Measurements from ENCODE around the gene MPP4. TPM values are rescaled to one million over a fixed set of nuclear protein-coding genes. Genes with fewer than 3 reads are reported as not detected.

MPP4 gene
- total and polyA plus RNA-seq, 2 of the 13 experiments (the other 11 are each of a cell fraction or from before 2014, with no cell fraction given): not detected

DNA sequence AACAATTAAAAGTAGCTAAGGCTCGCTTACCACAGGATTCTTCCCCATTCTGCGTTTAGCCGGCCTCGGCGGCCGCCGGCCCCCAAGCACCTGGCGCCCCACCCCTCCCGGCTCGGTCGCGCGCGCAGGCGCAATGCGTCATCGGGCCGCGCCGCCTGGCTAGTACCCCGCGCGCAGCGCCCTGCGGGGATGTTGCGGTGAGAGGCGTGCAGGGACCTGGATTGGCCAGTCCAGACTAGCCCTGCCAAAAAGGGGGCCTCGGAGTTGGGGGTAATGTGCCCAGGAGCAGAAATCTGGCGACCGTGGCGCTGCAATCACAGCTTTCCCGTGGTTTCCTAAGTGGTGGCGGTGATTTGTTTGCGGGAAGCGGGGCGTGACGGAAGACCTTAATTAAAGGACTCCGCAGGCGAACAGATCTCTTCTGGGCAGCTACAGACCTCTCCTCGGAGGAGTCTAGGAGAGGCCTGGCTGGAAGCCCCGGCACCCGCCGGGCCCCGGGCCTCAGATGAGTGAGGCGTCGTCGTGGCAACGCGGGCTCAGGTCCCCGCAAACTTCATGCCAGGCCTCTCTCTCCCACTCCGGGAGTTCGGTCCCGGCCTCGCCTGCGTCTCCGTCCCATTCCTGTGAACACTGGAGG lies 55.7 kb downstream of the MPP4 start (continued):
- TF ChIP-seq, protein P1, sequence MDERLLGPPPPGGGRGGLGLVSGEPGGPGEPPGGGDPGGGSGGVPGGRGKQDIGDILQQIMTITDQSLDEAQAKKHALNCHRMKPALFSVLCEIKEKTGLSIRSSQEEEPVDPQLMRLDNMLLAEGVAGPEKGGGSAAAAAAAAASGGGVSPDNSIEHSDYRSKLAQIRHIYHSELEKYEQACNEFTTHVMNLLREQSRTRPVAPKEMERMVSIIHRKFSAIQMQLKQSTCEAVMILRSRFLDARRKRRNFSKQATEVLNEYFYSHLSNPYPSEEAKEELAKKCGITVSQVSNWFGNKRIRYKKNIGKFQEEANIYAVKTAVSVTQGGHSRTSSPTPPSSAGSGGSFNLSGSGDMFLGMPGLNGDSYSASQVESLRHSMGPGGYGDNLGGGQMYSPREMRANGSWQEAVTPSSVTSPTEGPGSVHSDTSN (CRISPR knock-in tag; IDR thresholded peaks at IDR 0.05): no peak
- TF ChIP-seq SRSF1 (optimal IDR thresholded peaks at IDR 0.05; ENCODE audit: low read depth, low read length) (no peak), ZSCAN31 (CRISPR knock-in tag; IDR thresholded peaks at IDR 0.05; ENCODE audit: low read depth) (peak; percentile 75), RCOR2 (CRISPR knock-in tag; IDR thresholded peaks at IDR 0.05) (no peak), HOXA3 (CRISPR knock-in tag; IDR thresholded peaks at IDR 0.05) (peak; percentile 98), ZNF672 (CRISPR knock-in tag; IDR thresholded peaks at IDR 0.05) (no peak), KLF6 (CRISPR knock-in tag; IDR thresholded peaks at IDR 0.05) (0 out of 2 replicates have a peak, but pooled peaks have one; percentile 45), RELA (CRISPR knock-in tag; IDR thresholded peaks at IDR 0.05) (peak; percentile 86; the same call in 1 of the 2 replicates), GATAD1 (CRISPR knock-in tag; IDR thresholded peaks at IDR 0.05) (peak; percentile 95), ZNF883 (CRISPR knock-in tag; IDR thresholded peaks at IDR 0.05; ENCODE audit: not compliant biosample characterization) (peak; percentile 48), ZNF331 (CRISPR knock-in tag; IDR thresholded peaks at IDR 0.05) (peak; percentile 58), NFE2L2 (IDR thresholded peaks at IDR 0.05; ENCODE audit: low read length) (no peak), TCF7 (IDR thresholded peaks at IDR 0.05; ENCODE audit: low read depth) (no peak), CC2D1A (CRISPR knock-in tag; IDR thresholded peaks at IDR 0.05) (no peak), ZNF232 (CRISPR knock-in tag; IDR thresholded peaks at IDR 0.05; ENCODE audit: borderline replicate concordance) (peak; percentile 42; the same call in 1 of the 2 replicates)
- TF ChIP-seq, protein P2, sequence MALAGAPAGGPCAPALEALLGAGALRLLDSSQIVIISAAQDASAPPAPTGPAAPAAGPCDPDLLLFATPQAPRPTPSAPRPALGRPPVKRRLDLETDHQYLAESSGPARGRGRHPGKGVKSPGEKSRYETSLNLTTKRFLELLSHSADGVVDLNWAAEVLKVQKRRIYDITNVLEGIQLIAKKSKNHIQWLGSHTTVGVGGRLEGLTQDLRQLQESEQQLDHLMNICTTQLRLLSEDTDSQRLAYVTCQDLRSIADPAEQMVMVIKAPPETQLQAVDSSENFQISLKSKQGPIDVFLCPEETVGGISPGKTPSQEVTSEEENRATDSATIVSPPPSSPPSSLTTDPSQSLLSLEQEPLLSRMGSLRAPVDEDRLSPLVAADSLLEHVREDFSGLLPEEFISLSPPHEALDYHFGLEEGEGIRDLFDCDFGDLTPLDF (CRISPR knock-in tag; IDR thresholded peaks at IDR 0.05): peak; percentile 87
- TF ChIP-seq, protein P3, sequence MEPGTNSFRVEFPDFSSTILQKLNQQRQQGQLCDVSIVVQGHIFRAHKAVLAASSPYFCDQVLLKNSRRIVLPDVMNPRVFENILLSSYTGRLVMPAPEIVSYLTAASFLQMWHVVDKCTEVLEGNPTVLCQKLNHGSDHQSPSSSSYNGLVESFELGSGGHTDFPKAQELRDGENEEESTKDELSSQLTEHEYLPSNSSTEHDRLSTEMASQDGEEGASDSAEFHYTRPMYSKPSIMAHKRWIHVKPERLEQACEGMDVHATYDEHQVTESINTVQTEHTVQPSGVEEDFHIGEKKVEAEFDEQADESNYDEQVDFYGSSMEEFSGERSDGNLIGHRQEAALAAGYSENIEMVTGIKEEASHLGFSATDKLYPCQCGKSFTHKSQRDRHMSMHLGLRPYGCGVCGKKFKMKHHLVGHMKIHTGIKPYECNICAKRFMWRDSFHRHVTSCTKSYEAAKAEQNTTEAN (CRISPR knock-in tag; conservative IDR thresholded peaks at IDR 0.05): peak; percentile 63; the same call in 1 of the 2 replicates
- TF ChIP-seq, protein P4, sequence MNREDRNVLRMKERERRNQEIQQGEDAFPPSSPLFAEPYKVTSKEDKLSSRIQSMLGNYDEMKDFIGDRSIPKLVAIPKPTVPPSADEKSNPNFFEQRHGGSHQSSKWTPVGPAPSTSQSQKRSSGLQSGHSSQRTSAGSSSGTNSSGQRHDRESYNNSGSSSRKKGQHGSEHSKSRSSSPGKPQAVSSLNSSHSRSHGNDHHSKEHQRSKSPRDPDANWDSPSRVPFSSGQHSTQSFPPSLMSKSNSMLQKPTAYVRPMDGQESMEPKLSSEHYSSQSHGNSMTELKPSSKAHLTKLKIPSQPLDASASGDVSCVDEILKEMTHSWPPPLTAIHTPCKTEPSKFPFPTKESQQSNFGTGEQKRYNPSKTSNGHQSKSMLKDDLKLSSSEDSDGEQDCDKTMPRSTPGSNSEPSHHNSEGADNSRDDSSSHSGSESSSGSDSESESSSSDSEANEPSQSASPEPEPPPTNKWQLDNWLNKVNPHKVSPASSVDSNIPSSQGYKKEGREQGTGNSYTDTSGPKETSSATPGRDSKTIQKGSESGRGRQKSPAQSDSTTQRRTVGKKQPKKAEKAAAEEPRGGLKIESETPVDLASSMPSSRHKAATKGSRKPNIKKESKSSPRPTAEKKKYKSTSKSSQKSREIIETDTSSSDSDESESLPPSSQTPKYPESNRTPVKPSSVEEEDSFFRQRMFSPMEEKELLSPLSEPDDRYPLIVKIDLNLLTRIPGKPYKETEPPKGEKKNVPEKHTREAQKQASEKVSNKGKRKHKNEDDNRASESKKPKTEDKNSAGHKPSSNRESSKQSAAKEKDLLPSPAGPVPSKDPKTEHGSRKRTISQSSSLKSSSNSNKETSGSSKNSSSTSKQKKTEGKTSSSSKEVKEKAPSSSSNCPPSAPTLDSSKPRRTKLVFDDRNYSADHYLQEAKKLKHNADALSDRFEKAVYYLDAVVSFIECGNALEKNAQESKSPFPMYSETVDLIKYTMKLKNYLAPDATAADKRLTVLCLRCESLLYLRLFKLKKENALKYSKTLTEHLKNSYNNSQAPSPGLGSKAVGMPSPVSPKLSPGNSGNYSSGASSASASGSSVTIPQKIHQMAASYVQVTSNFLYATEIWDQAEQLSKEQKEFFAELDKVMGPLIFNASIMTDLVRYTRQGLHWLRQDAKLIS (CRISPR knock-in tag; IDR thresholded peaks at IDR 0.05): no peak
- TF ChIP-seq, protein P5, sequence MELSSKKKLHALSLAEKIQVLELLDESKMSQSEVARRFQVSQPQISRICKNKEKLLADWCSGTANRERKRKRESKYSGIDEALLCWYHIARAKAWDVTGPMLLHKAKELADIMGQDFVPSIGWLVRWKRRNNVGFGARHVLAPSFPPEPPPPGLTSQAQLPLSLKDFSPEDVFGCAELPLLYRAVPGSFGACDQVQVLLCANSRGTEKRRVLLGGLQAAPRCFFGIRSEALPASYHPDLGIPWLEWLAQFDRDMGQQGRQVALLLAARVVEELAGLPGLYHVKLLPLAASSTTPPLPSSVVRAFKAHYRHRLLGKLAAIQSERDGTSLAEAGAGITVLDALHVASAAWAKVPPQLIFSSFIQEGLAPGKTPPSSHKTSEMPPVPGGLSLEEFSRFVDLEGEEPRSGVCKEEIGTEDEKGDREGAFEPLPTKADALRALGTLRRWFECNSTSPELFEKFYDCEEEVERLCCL (CRISPR knock-in tag; IDR thresholded peaks at IDR 0.05; ENCODE audit: borderline replicate concordance): no peak
